IPS-20b (cell line): ENCODE results near the gene TMEM198.

ENCODE experiments used
- H3K27ac ChIP-seq: one replicate; pipeline ENCODE4 v1.5.1; 2013; ENCODE audit warnings: low read length
- H3K27me3 ChIP-seq: 2 replicates; pipeline ENCODE4 v1.6.1; 2013; ENCODE audit warnings: mild to moderate bottlenecking, low read length, inconsistent platforms; ENCODE audit not compliant: insufficient read depth
- H3K36me3 ChIP-seq: 2 replicates; pipeline ENCODE4 v1.6.1; 2013; ENCODE audit warnings: low read depth, mild to moderate bottlenecking, inconsistent platforms, low read length, moderate library complexity; ENCODE audit not compliant: insufficient read depth
- H3K4me1 ChIP-seq: 2 replicates; pipeline ENCODE4 v1.6.1; 2013; ENCODE audit warnings: mild to moderate bottlenecking, control low read depth, inconsistent platforms, low read length, moderate library complexity; ENCODE audit not compliant: insufficient read depth
- H3K4me3 ChIP-seq: 2 replicates; pipeline ENCODE4 v1.5.1; 2013; ENCODE audit warnings: mild to moderate bottlenecking, low read length, inconsistent platforms
- H3K9ac ChIP-seq: 2 replicates; pipeline ENCODE4 v1.6.1; 2013; ENCODE audit warnings: low read depth, mild to moderate bottlenecking, inconsistent platforms, low read length, moderate library complexity
- H3K9me3 ChIP-seq: 2 replicates; pipeline ENCODE4 v1.6.1; 2013; ENCODE audit warnings: mild to moderate bottlenecking, low read depth, low read length, inconsistent platforms; ENCODE audit not compliant: insufficient read depth

Gene TMEM198

GRCh38 chr2:219510512-219511135, 33.2 kb upstream of the TMEM198 start:
- H3K9me3 ChIP-seq = no peaks in the 10 kb centered on the region
- H3K9ac ChIP-seq = no peak overlapping the region
- H3K27ac ChIP-seq = no peak overlapping the region
- H3K4me3 ChIP-seq = peak overlapping the region; percentile 68; the same call in 1 of the 2 replicates
- peaks cover 58% of the 10 kb centered on the region for H3K27me3 ChIP-seq
- no peaks in the 10 kb centered on the region for H3K36me3 ChIP-seq
- peaks cover 37% of the 10 kb centered on the region; the same call in 1 of the 2 replicates for H3K4me1 ChIP-seq

- Histone ChIP-seq H3K9ac (no peak overlapping the region), H3K27ac (no peak overlapping the region), H3K4me1 (peaks cover 31% of the 10 kb centered on the region; the same call in 1 of the 2 replicates), H3K27me3 (peaks cover 69% of the 10 kb centered on the region), H3K4me3 (no peak overlapping the region), H3K36me3 (no peaks in the 10 kb centered on the region), H3K9me3 (no peaks in the 10 kb centered on the region)
Observed at GRCh38 chr2:219511547-219512325, 32.1 kb upstream of the TMEM198 start.

GRCh38 chr2:219512524-219513216, 31.2 kb upstream of the TMEM198 start:
- Histone ChIP-seq H3K9ac (no peak overlapping the region), H3K27ac (no peak overlapping the region), H3K27me3 (peaks cover 78% of the 10 kb centered on the region), H3K9me3 (no peaks in the 10 kb centered on the region), H3K36me3 (no peaks in the 10 kb centered on the region), H3K4me1 (peaks cover 23% of the 10 kb centered on the region; the same call in 1 of the 2 replicates), H3K4me3 (no peak overlapping the region)

- peak overlapping the region; percentile 29; the same call in 1 of the 2 replicates for H3K4me3 ChIP-seq
Observed at GRCh38 chr2:219513787-219514186, 30.0 kb upstream of the TMEM198 start.

GRCh38 chr2:219514196-219514761, 29.5 kb upstream of the TMEM198 start, which contains the start of gene ASIC4:
TSS of gene ASIC4 (plus strand) at chr2:219514482. CDS start at chr2:219514725, 243 bp downstream.
- Histone ChIP-seq H3K36me3 (no peaks in the 10 kb centered on the region), H3K4me3 (peak within 1 kb of the TSS; percentile 29; the same call in 1 of the 2 replicates), H3K9me3 (no peaks in the 10 kb centered on the region), H3K27me3 (peaks cover 88% of the 10 kb centered on the region), H3K9ac (no peak within 1 kb of the TSS; the same call in 1 of the 2 replicates), H3K27ac (no peak within 1 kb of the TSS), H3K4me1 (peaks cover 15% of the 10 kb centered on the region; the same call in 1 of the 2 replicates)

More at GRCh38 chr2:219513787-219514186, 30.0 kb upstream of the TMEM198 start:
- Histone ChIP-seq H3K9me3 (no peaks in the 10 kb centered on the region), H3K36me3 (no peaks in the 10 kb centered on the region), H3K27ac (no peak overlapping the region), H3K27me3 (peaks cover 88% of the 10 kb centered on the region), H3K4me1 (peaks cover 18% of the 10 kb centered on the region; the same call in 1 of the 2 replicates), H3K9ac (no peak overlapping the region; the same call in 1 of the 2 replicates)

GRCh38 chr2:219514836-219515235, 29.0 kb upstream of the TMEM198 start:
- H3K9me3 ChIP-seq = no peaks in the 10 kb centered on the region
- H3K36me3 ChIP-seq = no peaks in the 10 kb centered on the region
- H3K27ac ChIP-seq = no peak overlapping the region
- peaks cover 13% of the 10 kb centered on the region; the same call in 1 of the 2 replicates for H3K4me1 ChIP-seq
- peaks cover 84% of the 10 kb centered on the region for H3K27me3 ChIP-seq
- no peak overlapping the region for H3K4me3 ChIP-seq
- no peak overlapping the region for H3K9ac ChIP-seq

- Histone ChIP-seq H3K4me1 (peaks cover 8% of the 10 kb centered on the region; the same call in 1 of the 2 replicates), H3K9ac (no peak overlapping the region)
Observed at GRCh38 chr2:219515874-219516629, 27.8 kb upstream of the TMEM198 start.

GRCh38 chr2:219516888-219517287, 26.9 kb upstream of the TMEM198 start:
- Histone ChIP-seq H3K4me1 (peaks cover 10% of the 10 kb centered on the region; the same call in 1 of the 2 replicates), H3K36me3 (no peaks in the 10 kb centered on the region), H3K4me3 (no peak overlapping the region), H3K27ac (no peak overlapping the region), H3K27me3 (peaks cover 67% of the 10 kb centered on the region), H3K9ac (no peak overlapping the region), H3K9me3 (no peaks in the 10 kb centered on the region)

More at GRCh38 chr2:219515874-219516629, 27.8 kb upstream of the TMEM198 start:
- H3K27me3 ChIP-seq = peaks cover 76% of the 10 kb centered on the region
- H3K36me3 ChIP-seq = no peaks in the 10 kb centered on the region
- no peak overlapping the region for H3K4me3 ChIP-seq
- H3K27ac ChIP-seq = no peak overlapping the region
- no peaks in the 10 kb centered on the region for H3K9me3 ChIP-seq

- Histone ChIP-seq H3K9me3 (no peaks in the 10 kb centered on the region), H3K27me3 (peaks cover 58% of the 10 kb centered on the region), H3K36me3 (no peaks in the 10 kb centered on the region), H3K27ac (no peak overlapping the region), H3K4me3 (no peak overlapping the region), H3K4me1 (peaks cover 9% of the 10 kb centered on the region; the same call in 1 of the 2 replicates), H3K9ac (no peak overlapping the region)
Observed at GRCh38 chr2:219517954-219518778, 25.7 kb upstream of the TMEM198 start.

- Histone ChIP-seq H3K9me3 (no peaks in the 10 kb centered on the region), H3K27me3 (peaks cover 58% of the 10 kb centered on the region), H3K9ac (no peak overlapping the region), H3K27ac (no peak overlapping the region), H3K36me3 (no peaks in the 10 kb centered on the region), H3K4me1 (peaks cover 12% of the 10 kb centered on the region; the same call in 1 of the 2 replicates), H3K4me3 (no peak overlapping the region)
Observed at GRCh38 chr2:219519526-219519916, 24.3 kb upstream of the TMEM198 start.
